WTC11 (cell line): Measurements from ENCODE around the gene PAN3.

ENCODE experiments used
- CTCF ChIP-seq: fragments of 200-600 bp; IDR thresholded peaks from 2 replicates; pipeline ENCODE4 v1.8.0; 2022; ENCODE audit warnings: antibody characterized with exemption
- EMX1 ChIP-seq: fragments of 250-450 bp; sonication (Bioruptor Pico); IDR thresholded peaks from 2 replicates; pipeline ENCODE4 v1.8.0; 2021; ENCODE audit warnings: mild to moderate bottlenecking
- ZNF281 ChIP-seq: sonication (generic); formaldehyde crosslinking; IDR thresholded peaks from 2 replicates; pipeline ENCODE4 v1.8.0; 2023; ENCODE audit warnings: mild to moderate bottlenecking, missing genetic modification reagents

- TF ChIP-seq CTCF: no peak
- TF ChIP-seq ZNF281 (CRISPR knock-in tag): no peak
- TF ChIP-seq EMX1 (CRISPR knock-in tag): no peak
Observed at GRCh38 chr13:28328271-28328607, 189.9 kb downstream of the PAN3 start.
